GM13977 (cell line): ENCODE data around the gene UAP1L1.

Experiments
- DNase-seq: peaks from one replicate; pipeline ENCODE4 v3.0.0; 2012; ENCODE audit warnings: low spot score
- CTCF ChIP-seq: IDR thresholded peaks from 2 replicates; pipeline ENCODE4 v1.5.1; 2012; ENCODE audit warnings: mild to moderate bottlenecking, control low read depth; ENCODE audit not compliant: insufficient read depth; ENCODE audit errors: extremely low read depth, missing control alignments
- in situ Hi-C: fragments of 300-500 bp; cut with MboI; formaldehyde crosslinking; loops from one replicate; pipeline ENCODE4 v1.12.0; 2022; ENCODE audit warnings: low sequenced_read_pairs, low pct_unique_long_range_greater_than_20kb, mixed read lengths, inconsistent platforms; ENCODE audit not compliant: unreplicated experiment

UAP1L1 gene

GRCh38 chr9:137087409-137087925, 10.2 kb downstream of the UAP1L1 start:
- DNase-seq: no peak

DNA sequence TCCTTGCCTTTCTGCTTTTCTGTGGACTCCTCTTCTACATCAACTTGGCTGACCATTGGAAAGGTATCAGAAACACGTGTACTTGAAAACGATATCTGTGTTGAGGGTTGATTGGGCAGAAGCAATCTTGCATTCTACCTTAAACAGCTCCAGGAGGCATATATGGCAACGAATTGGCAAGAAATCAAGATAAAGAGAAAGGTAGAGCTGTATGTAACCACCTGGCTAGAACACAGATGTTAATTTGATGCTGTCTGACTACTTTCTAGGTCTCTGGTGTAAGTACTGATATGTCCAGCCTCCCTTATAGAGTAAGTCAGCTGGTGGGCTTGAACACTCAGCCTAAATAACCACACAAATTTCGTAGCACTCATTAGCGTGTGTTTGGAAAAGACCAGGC, 10.8 kb downstream of the UAP1L1 start:
- TF ChIP-seq CTCF: no peak
- in situ Hi-C loops: no loop called here
- DNase-seq: no peak

More at GRCh38 chr9:137087409-137087925, 10.2 kb downstream of the UAP1L1 start:
- no peak for TF ChIP-seq CTCF
- in situ Hi-C loops: no loop called here

DNA sequence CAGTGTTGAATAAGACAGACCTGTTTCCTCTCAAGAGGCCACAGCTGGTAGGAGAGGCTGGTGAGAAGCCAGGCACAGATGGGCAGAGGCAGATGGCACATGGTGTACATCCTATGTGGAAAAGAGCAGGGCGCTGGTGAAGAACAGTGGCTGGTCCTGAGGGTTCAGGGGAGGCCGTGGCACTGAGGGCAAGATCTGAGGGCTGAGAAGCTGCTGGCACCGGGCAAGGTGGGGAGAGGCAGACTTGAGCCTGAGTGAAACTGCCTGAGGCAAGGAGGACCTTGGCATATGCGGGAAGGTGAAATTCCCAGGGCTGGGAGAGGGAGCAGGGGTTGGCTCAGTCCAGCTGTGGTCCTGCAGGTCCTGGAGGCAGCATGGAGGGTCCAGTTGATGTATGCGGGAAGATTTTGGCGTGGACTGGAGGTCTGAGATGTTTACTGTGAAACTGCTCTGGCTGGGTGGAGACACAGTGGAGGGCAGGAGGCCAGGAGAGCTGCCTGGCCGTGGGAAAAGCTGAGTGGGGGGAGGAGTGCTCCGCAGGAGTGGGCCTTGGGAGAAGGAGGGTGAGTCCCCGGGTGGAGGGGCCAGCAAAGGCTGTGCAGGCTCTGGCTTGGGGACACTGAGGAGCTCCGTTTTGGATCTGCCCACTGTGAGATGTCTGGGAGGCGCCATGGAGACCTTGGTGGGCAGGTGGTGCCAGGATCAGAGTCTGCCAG, 12.1 kb downstream of the UAP1L1 start:
- in situ Hi-C loops: no loop called here
- DNase-seq: no peak
- TF ChIP-seq CTCF: no peak

GRCh38 chr9:137095664-137096517, 18.6 kb downstream of the UAP1L1 start:
- in situ Hi-C loops: no loop called here
- peak; percentile 86 for DNase-seq
- peak; percentile 80 for TF ChIP-seq CTCF

GRCh38 chr9:137096785-137097546, 19.6 kb downstream of the UAP1L1 start:
- no peak for DNase-seq
- no peak for TF ChIP-seq CTCF
- in situ Hi-C loops: no loop called here
